GM12872 (cell line): ENCODE measurements around the gene SULT1C3.

Experiments used
- CTCF ChIP-seq: IDR thresholded peaks from 3 replicates; pipeline ENCODE4 v1.5.1; 2011; ENCODE audit warnings: low read depth, mild to moderate bottlenecking, low read length, moderate library complexity; ENCODE audit not compliant: insufficient read depth

Gene SULT1C3

GRCh38 chr2:108224022-108224421, 15.7 kb upstream of the SULT1C3 start:
- TF ChIP-seq CTCF, result no peak

- TF ChIP-seq CTCF, result no peak
Observed at GRCh38 chr2:108226564-108226963, 13.2 kb upstream of the SULT1C3 start.

- no peak for TF ChIP-seq CTCF
Observed at GRCh38 chr2:108228006-108228405, 11.8 kb upstream of the SULT1C3 start.

- no peak for TF ChIP-seq CTCF
Observed at GRCh38 chr2:108228537-108228936, 11.2 kb upstream of the SULT1C3 start.

GRCh38 chr2:108229875-108230274, 9.9 kb upstream of the SULT1C3 start:
- TF ChIP-seq CTCF, result no peak

GRCh38 chr2:108235577-108235976, 4.2 kb upstream of the SULT1C3 start:
- TF ChIP-seq CTCF, result no peak

- TF ChIP-seq CTCF, result no peak
Observed at GRCh38 chr2:108236676-108237335, 3.0 kb upstream of the SULT1C3 start.
